ENCODE data around the gene TBL1X. TPM values are rescaled to one million over a fixed set of nuclear protein-coding genes. Genes with fewer than 3 reads are reported as not detected.

TBL1X gene
- total RNA-seq, 1 donor: 30.7 TPM

GRCh38 chrX:9670136-9670814, 205.4 kb downstream of the TBL1X start:
- no peak overlapping the region for H3K4me3 ChIP-seq (ENCODE audit: low read depth, low read length)
- DNase-seq (ENCODE audit: low read depth): peak; percentile 78
- TF ChIP-seq, protein P1, sequence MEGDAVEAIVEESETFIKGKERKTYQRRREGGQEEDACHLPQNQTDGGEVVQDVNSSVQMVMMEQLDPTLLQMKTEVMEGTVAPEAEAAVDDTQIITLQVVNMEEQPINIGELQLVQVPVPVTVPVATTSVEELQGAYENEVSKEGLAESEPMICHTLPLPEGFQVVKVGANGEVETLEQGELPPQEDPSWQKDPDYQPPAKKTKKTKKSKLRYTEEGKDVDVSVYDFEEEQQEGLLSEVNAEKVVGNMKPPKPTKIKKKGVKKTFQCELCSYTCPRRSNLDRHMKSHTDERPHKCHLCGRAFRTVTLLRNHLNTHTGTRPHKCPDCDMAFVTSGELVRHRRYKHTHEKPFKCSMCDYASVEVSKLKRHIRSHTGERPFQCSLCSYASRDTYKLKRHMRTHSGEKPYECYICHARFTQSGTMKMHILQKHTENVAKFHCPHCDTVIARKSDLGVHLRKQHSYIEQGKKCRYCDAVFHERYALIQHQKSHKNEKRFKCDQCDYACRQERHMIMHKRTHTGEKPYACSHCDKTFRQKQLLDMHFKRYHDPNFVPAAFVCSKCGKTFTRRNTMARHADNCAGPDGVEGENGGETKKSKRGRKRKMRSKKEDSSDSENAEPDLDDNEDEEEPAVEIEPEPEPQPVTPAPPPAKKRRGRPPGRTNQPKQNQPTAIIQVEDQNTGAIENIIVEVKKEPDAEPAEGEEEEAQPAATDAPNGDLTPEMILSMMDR (IDR thresholded peaks at IDR 0.05; ENCODE audit: insufficient read depth, low read depth, low read length): no peak

- no peak for DNase-seq (ENCODE audit: low read depth)
- H3K4me3 ChIP-seq (ENCODE audit: low read depth, low read length): no peak overlapping the region
- TF ChIP-seq, protein P1 (IDR thresholded peaks at IDR 0.05; ENCODE audit: insufficient read depth, low read depth, low read length): no peak
Observed at GRCh38 chrX:9671998-9672397, 207.1 kb downstream of the TBL1X start.

DNA sequence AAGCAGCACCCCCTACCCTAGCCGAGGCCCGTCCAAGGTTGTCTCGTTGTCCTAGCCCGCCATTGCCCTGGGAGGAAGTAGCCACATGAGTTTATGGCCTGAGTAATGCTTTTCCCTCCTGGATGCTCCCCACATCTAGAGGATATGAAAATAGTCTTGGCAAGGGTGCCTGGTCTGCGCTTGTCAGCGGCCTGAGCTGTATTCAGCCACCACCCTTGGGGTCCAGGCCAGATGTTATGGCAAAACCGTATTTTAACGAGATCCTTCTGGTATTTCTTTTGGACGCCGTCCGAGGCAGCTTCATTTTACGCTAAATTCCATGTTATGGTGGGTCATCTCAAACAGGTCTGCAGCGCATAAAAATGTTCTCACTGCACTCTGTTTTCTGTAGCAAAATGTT, 211.4 kb downstream of the TBL1X start:
- TF ChIP-seq, protein P1 (IDR thresholded peaks at IDR 0.05; ENCODE audit: insufficient read depth, low read depth, low read length): no peak
- H3K4me3 ChIP-seq (ENCODE audit: low read depth, low read length): no peak overlapping the region
- DNase-seq (ENCODE audit: low read depth): peak; percentile 64

- H3K4me3 ChIP-seq (ENCODE audit: low read depth, low read length): no peak overlapping the region
- no peak for DNase-seq (ENCODE audit: low read depth)
- TF ChIP-seq, protein P1 (IDR thresholded peaks at IDR 0.05; ENCODE audit: insufficient read depth, low read depth, low read length): no peak
Observed at GRCh38 chrX:9676738-9677097, 211.9 kb downstream of the TBL1X start.

DNA sequence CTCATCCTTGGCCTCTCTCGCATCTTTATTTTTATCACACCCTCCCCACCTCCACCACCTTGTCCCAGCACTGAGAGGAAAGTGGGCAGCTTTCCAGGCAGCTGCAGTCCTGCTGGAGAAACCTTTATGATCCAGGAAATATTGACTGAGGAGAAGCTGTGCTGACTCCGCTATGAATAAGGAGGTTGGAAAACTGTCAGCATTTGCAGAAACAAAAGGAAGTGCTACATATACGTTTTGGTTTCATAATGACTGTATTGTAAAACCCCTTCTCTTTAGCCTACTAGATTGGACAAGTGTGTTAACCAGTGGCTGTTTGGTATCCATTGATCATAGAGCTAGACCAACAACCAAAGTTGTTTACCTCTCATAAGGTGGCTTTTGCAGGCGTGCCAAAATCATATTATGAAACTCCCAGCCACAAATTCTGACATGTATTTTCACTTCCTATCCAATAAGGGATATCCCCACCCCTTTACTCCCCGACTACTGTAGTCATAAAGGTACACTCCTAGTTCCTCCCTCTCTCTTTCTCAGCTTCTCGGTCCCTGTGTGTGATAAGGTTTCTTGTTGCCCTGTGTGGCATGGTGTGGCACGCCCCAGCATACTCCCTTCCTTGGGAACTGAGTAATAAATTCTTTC, 212.4 kb downstream of the TBL1X start:
- TF ChIP-seq, protein P1 (IDR thresholded peaks at IDR 0.05; ENCODE audit: insufficient read depth, low read depth, low read length): no peak
- DNase-seq (ENCODE audit: low read depth): peak; percentile 27
- no peak overlapping the region for H3K4me3 ChIP-seq (ENCODE audit: low read depth, low read length)

GRCh38 chrX:9678215-9678965, 213.5 kb downstream of the TBL1X start:
- peak; percentile 6 for DNase-seq (ENCODE audit: low read depth)
- TF ChIP-seq, protein P1 (IDR thresholded peaks at IDR 0.05; ENCODE audit: insufficient read depth, low read depth, low read length): no peak
- H3K4me3 ChIP-seq (ENCODE audit: low read depth, low read length): no peak overlapping the region
